ENCODE data around the gene UBE2E3.
"Not testable (repeated sequence)": the region's sequence is repeated elsewhere in the genome, so short reads cannot be mapped to it uniquely, and the experiment has no call there.

Gene UBE2E3

DNA sequence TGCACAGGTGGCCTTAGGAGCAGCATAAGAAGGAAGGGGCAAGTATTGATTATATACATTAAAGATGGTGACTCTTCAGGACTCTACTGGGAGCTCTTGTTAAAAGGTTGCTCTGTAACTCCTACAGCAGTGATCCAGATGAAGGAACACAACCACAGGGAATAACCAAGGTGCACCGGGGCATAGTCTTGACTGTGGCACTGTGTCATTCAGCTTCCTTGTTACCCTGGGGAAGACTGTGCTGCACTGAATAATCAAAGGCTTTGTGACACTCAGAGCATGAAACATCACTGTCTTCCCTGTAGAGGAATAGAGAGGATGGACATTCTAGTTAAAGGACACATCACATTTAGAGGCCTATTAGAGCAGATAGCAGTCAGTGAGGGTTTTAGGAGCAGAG is 105.3 kb downstream of the UBE2E3 start:
- no peak overlapping the region for H3K4me3 ChIP-seq (ENCODE audit: low read depth, low read length)
- TF ChIP-seq, protein P1, sequence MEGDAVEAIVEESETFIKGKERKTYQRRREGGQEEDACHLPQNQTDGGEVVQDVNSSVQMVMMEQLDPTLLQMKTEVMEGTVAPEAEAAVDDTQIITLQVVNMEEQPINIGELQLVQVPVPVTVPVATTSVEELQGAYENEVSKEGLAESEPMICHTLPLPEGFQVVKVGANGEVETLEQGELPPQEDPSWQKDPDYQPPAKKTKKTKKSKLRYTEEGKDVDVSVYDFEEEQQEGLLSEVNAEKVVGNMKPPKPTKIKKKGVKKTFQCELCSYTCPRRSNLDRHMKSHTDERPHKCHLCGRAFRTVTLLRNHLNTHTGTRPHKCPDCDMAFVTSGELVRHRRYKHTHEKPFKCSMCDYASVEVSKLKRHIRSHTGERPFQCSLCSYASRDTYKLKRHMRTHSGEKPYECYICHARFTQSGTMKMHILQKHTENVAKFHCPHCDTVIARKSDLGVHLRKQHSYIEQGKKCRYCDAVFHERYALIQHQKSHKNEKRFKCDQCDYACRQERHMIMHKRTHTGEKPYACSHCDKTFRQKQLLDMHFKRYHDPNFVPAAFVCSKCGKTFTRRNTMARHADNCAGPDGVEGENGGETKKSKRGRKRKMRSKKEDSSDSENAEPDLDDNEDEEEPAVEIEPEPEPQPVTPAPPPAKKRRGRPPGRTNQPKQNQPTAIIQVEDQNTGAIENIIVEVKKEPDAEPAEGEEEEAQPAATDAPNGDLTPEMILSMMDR (IDR thresholded peaks at IDR 0.05; ENCODE audit: low read depth, low read length, missing control alignments) = no peak
- no peak for DNase-seq (ENCODE audit: low read depth)

DNA sequence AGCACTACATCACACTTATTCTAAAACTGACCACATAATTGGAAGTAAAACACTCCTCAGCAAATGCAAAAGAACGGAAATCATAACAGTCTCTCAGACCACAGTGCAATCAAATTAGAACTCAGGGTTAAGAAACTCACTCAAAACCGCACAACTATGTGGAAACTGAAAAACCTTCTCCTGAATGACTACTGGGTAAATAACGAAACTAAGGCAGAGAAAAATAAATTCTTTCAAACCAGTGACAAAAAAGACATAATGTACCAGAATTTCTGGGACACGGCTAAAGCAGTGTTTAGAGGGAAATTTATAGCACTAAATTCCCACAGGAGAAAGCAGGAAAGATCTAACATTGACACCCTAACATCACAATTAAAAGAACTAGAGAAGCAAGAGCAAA is 111.5 kb downstream of the UBE2E3 start:
- not testable (repeated sequence) for H3K4me3 ChIP-seq (ENCODE audit: low read depth, low read length); DNase-seq (ENCODE audit: low read depth)

DNA sequence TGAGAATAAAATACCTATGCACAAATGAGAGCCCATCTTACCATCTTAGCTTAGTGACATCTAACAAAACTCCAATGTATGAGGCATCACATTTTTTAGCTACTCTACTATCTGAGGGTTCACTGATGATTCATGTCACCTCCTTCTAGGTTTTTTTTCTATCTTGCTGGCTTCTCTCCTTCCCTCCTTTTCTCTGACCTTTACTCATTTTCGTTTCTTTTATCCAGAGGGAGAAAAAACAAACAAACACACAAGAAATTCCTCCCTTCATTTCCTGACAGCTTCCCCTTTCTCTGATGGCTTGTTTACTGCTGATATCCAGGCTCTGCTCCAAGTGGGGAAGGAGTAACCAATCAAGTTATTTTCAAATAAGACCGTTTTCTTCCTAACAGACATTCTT is 115.1 kb downstream of the UBE2E3 start:
- DNase-seq (ENCODE audit: low read depth) = no peak
- H3K4me3 ChIP-seq (ENCODE audit: low read depth, low read length) = no peak overlapping the region
- TF ChIP-seq, protein P1 (IDR thresholded peaks at IDR 0.05; ENCODE audit: low read depth, low read length, missing control alignments) = no peak

DNA sequence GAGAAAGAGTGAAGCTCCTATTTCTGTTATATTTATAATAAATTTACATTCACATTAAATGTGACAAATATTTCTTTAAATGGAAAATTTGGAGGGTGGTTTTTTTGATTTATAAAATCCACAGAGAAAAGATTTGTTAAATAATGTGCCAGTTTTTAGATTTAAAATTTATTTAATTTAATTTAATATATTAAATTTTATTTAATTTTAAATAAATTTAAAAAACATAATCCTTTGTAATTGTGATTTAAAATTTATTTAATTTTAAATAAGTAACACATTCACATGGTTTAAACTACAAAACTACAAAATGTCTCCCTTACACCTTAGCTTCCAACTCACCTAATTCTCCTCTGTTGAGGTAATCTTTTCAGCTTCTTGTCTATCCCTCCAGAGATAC is 123.3 kb downstream of the UBE2E3 start:
- TF ChIP-seq, protein P1 (IDR thresholded peaks at IDR 0.05; ENCODE audit: low read depth, low read length, missing control alignments) = no peak

DNA sequence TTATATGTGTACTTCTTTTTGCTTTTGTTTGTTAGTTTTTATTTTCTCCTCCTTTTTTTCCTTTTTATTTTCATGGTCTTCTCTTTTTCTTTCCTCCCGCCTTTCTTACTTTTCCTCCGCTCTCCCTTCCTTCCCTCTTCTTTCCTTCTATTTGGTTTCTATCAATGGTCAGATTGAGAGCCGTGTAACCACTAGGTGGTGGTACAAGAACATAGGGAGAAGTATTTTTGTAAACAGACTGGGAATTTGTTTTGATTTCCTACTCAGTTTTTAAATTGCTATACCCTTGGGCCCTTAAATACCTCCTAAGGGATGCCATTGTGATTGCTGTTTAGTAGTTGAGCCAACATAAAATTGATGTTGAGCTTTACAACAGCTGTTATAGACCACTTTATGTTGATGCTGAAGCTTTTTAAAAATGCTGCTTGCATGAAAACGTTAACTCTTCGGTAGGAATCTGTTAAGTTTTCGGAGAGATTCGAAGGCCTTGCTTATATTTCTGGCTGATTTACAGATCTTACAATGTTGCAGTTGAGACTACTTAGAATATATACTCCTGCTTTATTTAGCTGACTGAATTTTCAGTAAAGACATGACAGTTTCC is 124.2 kb downstream of the UBE2E3 start:
- no peak overlapping the region for H3K4me3 ChIP-seq (ENCODE audit: low read depth, low read length)
- no peak for DNase-seq (ENCODE audit: low read depth)
- TF ChIP-seq, protein P1 (IDR thresholded peaks at IDR 0.05; ENCODE audit: low read depth, low read length, missing control alignments) = peak; percentile 62

More for the DNA sequence above, 123.3 kb downstream of the UBE2E3 start:
- DNase-seq (ENCODE audit: low read depth) = no peak
- no peak overlapping the region for H3K4me3 ChIP-seq (ENCODE audit: low read depth, low read length)

DNA sequence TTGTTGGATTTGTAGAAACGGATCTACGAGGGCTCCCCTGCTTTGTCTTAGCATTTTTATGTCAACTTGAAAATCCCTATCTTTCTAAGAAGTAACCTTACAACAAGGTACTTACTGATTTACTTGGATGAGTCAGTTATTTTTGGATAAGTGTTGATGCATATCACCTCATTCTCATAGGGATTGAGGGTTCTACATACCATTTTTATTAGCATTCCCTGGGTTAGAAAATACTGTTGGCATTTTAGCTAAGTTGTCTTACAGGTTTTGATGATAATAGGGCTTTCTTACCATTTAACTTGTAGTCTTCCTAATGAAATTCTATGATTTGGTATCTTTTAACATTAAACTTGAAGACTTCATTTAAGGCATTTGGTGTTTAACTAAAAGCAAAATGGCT is 125.2 kb downstream of the UBE2E3 start:
- no peak for DNase-seq (ENCODE audit: low read depth)
- no peak overlapping the region for H3K4me3 ChIP-seq (ENCODE audit: low read depth, low read length)
- TF ChIP-seq, protein P1 (IDR thresholded peaks at IDR 0.05; ENCODE audit: low read depth, low read length, missing control alignments) = no peak

DNA sequence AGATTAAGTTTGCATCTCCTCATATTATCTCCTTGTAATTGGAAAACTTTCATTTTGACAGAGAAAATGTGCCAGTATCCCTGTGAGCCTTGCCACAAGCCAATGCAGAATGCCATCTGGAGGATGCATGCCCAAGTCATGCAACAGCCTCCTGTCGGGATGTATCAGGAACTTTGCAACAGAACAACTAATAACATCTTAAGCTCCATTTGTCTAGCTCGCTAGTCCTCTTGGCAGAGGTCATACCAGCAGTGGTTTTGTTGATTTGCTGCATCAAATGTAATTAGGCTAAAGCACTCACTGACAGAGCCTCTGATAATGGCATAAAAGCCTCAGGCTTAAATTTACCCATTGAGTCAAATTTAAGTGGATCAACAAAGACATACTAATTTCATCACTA is 125.8 kb downstream of the UBE2E3 start:
- no peak for DNase-seq (ENCODE audit: low read depth)
- no peak overlapping the region for H3K4me3 ChIP-seq (ENCODE audit: low read depth, low read length)
- TF ChIP-seq, protein P1 (IDR thresholded peaks at IDR 0.05; ENCODE audit: low read depth, low read length, missing control alignments) = no peak

Measured in GM12864 (cell line).